GM19463 (cell line): Measurements from ENCODE around the gene GLIPR1.
"Not testable (repeated sequence)": the region's sequence is repeated elsewhere in the genome, so short reads cannot be mapped to it uniquely, and the experiment has no call there.

Source experiments
- ATAC-seq: cut with Tn5 transposase; IDR thresholded peaks from one replicate; pipeline ENCODE4 v1.9.1; 2021; ENCODE audit warnings: mild to moderate bottlenecking, moderate library complexity; ENCODE audit not compliant: unreplicated experiment

GLIPR1 gene

GRCh38 chr12:75480469-75480949 is at the start of gene GLIPR1:
Gene GLIPR1, plus strand, starts transcription at chr12:75480755. Its CDS starts 126 bp downstream, at chr12:75480881.
- peak; percentile 85 for ATAC-seq

GRCh38 chr12:75432924-75433323 is 47.6 kb upstream of the GLIPR1 start:
- no peak for ATAC-seq

- ATAC-seq = no peak
These were observed 43.0 kb upstream of the GLIPR1 start for GRCh38 chr12:75437564-75437963.

GRCh38 chr12:75438059-75438754 is 42.3 kb upstream of the GLIPR1 start:
- no peak for ATAC-seq

- ATAC-seq = no peak
These were observed 41.5 kb upstream of the GLIPR1 start for GRCh38 chr12:75439048-75439447.

- no peak for ATAC-seq
These were observed 40.6 kb upstream of the GLIPR1 start for GRCh38 chr12:75439930-75440329.

GRCh38 chr12:75441687-75442449 is 38.7 kb upstream of the GLIPR1 start:
- not testable (repeated sequence) for ATAC-seq

- ATAC-seq = not testable (repeated sequence)
These were observed 38.1 kb upstream of the GLIPR1 start for GRCh38 chr12:75442454-75442853.

- ATAC-seq = no peak
These were observed 36.8 kb upstream of the GLIPR1 start for GRCh38 chr12:75443709-75444108.

GRCh38 chr12:75444429-75445136 is 36.0 kb upstream of the GLIPR1 start:
- ATAC-seq = no peak

- not testable (repeated sequence) for ATAC-seq
These were observed 35.4 kb upstream of the GLIPR1 start for GRCh38 chr12:75445137-75445507.

GRCh38 chr12:75446857-75447256 is 33.7 kb upstream of the GLIPR1 start:
- no peak for ATAC-seq

GRCh38 chr12:75447691-75448393 is 32.7 kb upstream of the GLIPR1 start:
- ATAC-seq = no peak

- no peak for ATAC-seq
These were observed 27.8 kb upstream of the GLIPR1 start for GRCh38 chr12:75452675-75453330.

GRCh38 chr12:75455839-75456238 is 24.7 kb upstream of the GLIPR1 start:
- no peak for ATAC-seq

- ATAC-seq = no peak
These were observed 23.4 kb upstream of the GLIPR1 start for GRCh38 chr12:75457191-75457590.

- ATAC-seq = not testable (repeated sequence)
These were observed 22.7 kb upstream of the GLIPR1 start for GRCh38 chr12:75457866-75458265.

- ATAC-seq = no peak
These were observed 20.8 kb upstream of the GLIPR1 start for GRCh38 chr12:75459755-75460154.

- ATAC-seq = no peak
These were observed 20.4 kb upstream of the GLIPR1 start for GRCh38 chr12:75460204-75460603.
